ENCODE results near the gene BCAS3.

Gene BCAS3

GRCh38 chr17:61323003-61323908, 645.6 kb downstream of the BCAS3 start:
- no peaks in the 10 kb centered on the region for H3K27me3 ChIP-seq (ENCODE audit: control insufficient read depth in 1 of 2, insufficient read depth in 2 of 2, low read length in 2 of 2)
- H3K4me3 ChIP-seq (ENCODE audit: low read length in 2 of 2), result no peak overlapping the region
- H3K27ac ChIP-seq (ENCODE audit: low read length), result no peak overlapping the region
- no peaks in the 10 kb centered on the region for H3K9me3 ChIP-seq (ENCODE audit: control insufficient read depth in 2 of 2, low read length in 2 of 2)
- no peak overlapping the region for H3K9ac ChIP-seq (ENCODE audit: low read length in 2 of 2)
- H3K4me1 ChIP-seq (ENCODE audit: control insufficient read depth, insufficient read depth, low read length), result peaks cover 14% of the 10 kb centered on the region
- H3K36me3 ChIP-seq (ENCODE audit: control insufficient read depth in 2 of 2, insufficient read depth in 2 of 2, low read length in 2 of 2), result no peaks in the 10 kb centered on the region

DNA sequence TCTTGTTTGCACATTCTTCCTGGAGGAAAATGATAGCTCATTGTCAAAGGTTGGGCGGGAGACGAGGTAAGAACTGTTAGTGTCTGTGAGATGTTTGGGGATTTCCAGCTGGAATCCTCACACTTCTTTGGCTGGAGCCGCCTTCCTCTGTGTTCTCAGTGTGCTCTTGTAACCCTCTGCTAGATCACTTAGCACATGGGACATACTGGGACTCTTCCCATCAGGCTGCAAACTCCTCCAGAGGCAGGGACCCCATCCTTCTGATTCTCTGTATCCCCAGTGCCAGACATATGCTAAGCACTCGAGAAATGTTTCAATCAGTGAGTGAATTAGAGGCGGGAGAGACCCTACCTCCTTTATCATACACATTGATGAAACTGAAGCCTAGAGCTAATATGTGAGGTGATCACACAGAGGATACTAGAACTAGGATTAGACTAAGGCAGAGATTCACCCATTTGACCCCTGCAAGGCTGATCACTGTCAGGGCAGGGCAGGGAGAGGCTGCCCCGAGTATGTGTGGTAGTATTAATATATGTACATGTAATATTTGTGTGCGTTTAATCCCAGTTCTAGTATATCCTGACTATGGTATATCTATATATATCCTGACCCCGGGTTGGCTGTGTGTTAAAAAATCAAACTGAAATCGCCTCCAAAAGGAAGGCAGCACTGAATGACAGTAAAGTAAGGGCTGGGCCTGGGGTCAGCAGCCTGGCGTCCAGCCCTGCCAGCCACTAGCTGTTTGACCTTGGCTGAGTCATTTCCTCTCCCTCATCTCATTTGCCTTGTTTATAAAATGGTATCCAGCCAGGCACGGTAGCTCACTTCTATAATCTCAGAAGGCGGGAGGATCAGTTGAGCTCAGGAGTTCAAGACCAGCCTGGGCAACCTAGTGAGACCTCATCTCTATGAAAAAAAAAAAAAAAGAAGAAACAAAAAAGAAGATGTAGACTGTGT, 646.5 kb downstream of the BCAS3 start:
- H3K9ac ChIP-seq (ENCODE audit: low read length in 2 of 2), result no peak overlapping the region
- H3K36me3 ChIP-seq (ENCODE audit: control insufficient read depth in 2 of 2, insufficient read depth in 2 of 2, low read length in 2 of 2), result no peaks in the 10 kb centered on the region
- no peak overlapping the region for H3K4me3 ChIP-seq (ENCODE audit: low read length in 2 of 2)
- peaks cover 14% of the 10 kb centered on the region for H3K4me1 ChIP-seq (ENCODE audit: control insufficient read depth, insufficient read depth, low read length)
- no peaks in the 10 kb centered on the region for H3K9me3 ChIP-seq (ENCODE audit: control insufficient read depth in 2 of 2, low read length in 2 of 2)
- no peaks in the 10 kb centered on the region for H3K27me3 ChIP-seq (ENCODE audit: control insufficient read depth in 1 of 2, insufficient read depth in 2 of 2, low read length in 2 of 2)
- no peak overlapping the region for H3K27ac ChIP-seq (ENCODE audit: low read length)

DNA sequence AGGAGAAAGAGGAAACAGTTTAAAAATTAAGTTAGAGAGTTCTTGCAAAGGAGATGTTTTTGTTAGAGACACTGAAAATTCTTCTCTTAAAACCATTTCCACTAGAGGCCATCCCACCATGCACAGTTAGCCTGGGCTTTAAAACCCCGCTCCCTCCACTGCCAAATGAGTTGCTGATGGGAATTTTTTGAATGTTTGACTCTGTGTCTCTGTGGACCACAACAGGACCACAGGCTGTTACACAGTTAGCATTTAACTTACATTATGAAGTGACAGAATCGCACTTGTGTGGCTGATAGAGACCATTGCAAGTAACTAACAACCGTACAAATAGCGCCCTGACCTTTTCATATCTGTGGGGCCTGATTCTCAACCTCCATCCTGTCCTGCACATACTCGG, 647.3 kb downstream of the BCAS3 start:
- no peak overlapping the region for H3K27ac ChIP-seq (ENCODE audit: low read length)
- no peaks in the 10 kb centered on the region for H3K27me3 ChIP-seq (ENCODE audit: control insufficient read depth in 1 of 2, insufficient read depth in 2 of 2, low read length in 2 of 2)
- peaks cover 14% of the 10 kb centered on the region for H3K4me1 ChIP-seq (ENCODE audit: control insufficient read depth, insufficient read depth, low read length)
- H3K9ac ChIP-seq (ENCODE audit: low read length in 2 of 2), result no peak overlapping the region
- no peaks in the 10 kb centered on the region for H3K36me3 ChIP-seq (ENCODE audit: control insufficient read depth in 2 of 2, insufficient read depth in 2 of 2, low read length in 2 of 2)
- no peaks in the 10 kb centered on the region for H3K9me3 ChIP-seq (ENCODE audit: control insufficient read depth in 2 of 2, low read length in 2 of 2)
- no peak overlapping the region for H3K4me3 ChIP-seq (ENCODE audit: low read length in 2 of 2)

GRCh38 chr17:61325382-61326073, 647.9 kb downstream of the BCAS3 start:
- Histone ChIP-seq H3K27ac (ENCODE audit: low read length) (no peak overlapping the region), H3K4me3 (ENCODE audit: low read length in 2 of 2) (no peak overlapping the region), H3K27me3 (ENCODE audit: control insufficient read depth in 1 of 2, insufficient read depth in 2 of 2, low read length in 2 of 2) (no peaks in the 10 kb centered on the region), H3K36me3 (ENCODE audit: control insufficient read depth in 2 of 2, insufficient read depth in 2 of 2, low read length in 2 of 2) (no peaks in the 10 kb centered on the region), H3K9me3 (ENCODE audit: control insufficient read depth in 2 of 2, low read length in 2 of 2) (no peaks in the 10 kb centered on the region), H3K4me1 (ENCODE audit: control insufficient read depth, insufficient read depth, low read length) (peaks cover 14% of the 10 kb centered on the region), H3K9ac (ENCODE audit: low read length in 2 of 2) (no peak overlapping the region)

GRCh38 chr17:61326330-61326729, 648.7 kb downstream of the BCAS3 start:
- Histone ChIP-seq H3K9me3 (ENCODE audit: control insufficient read depth in 2 of 2, low read length in 2 of 2) (no peaks in the 10 kb centered on the region), H3K4me3 (ENCODE audit: low read length in 2 of 2) (no peak overlapping the region), H3K4me1 (ENCODE audit: control insufficient read depth, insufficient read depth, low read length) (peaks cover 14% of the 10 kb centered on the region), H3K36me3 (ENCODE audit: control insufficient read depth in 2 of 2, insufficient read depth in 2 of 2, low read length in 2 of 2) (no peaks in the 10 kb centered on the region), H3K27me3 (ENCODE audit: control insufficient read depth in 1 of 2, insufficient read depth in 2 of 2, low read length in 2 of 2) (no peaks in the 10 kb centered on the region), H3K9ac (ENCODE audit: low read length in 2 of 2) (no peak overlapping the region), H3K27ac (ENCODE audit: low read length) (no peak overlapping the region)

DNA sequence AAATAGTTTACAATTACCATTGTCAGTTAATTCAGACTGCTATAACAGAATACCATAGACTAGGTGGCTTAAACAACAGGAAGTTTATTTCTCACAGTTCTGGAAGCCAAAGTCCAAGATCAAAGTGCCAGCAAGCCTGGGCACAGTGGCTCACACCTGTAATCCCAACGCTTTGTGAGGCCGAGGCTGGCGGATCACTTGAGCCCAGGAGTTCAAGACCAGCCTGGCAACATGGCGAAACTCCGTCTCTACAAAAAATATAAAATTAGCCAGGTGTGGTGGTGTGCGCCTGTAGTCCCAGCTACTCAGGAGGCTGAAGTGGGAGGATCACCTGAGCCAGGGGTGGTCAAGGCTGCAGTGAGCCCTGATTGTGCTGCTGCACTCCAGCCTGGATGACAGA, 650.7 kb downstream of the BCAS3 start:
- Histone ChIP-seq H3K9me3 (ENCODE audit: control insufficient read depth in 2 of 2, low read length in 2 of 2) (no peaks in the 10 kb centered on the region), H3K27me3 (ENCODE audit: control insufficient read depth in 1 of 2, insufficient read depth in 2 of 2, low read length in 2 of 2) (no peaks in the 10 kb centered on the region), H3K9ac (ENCODE audit: low read length in 2 of 2) (no peak overlapping the region), H3K36me3 (ENCODE audit: control insufficient read depth in 2 of 2, insufficient read depth in 2 of 2, low read length in 2 of 2) (no peaks in the 10 kb centered on the region), H3K4me1 (ENCODE audit: control insufficient read depth, insufficient read depth, low read length) (peaks cover 11% of the 10 kb centered on the region), H3K4me3 (ENCODE audit: low read length in 2 of 2) (no peak overlapping the region), H3K27ac (ENCODE audit: low read length) (no peak overlapping the region)

DNA sequence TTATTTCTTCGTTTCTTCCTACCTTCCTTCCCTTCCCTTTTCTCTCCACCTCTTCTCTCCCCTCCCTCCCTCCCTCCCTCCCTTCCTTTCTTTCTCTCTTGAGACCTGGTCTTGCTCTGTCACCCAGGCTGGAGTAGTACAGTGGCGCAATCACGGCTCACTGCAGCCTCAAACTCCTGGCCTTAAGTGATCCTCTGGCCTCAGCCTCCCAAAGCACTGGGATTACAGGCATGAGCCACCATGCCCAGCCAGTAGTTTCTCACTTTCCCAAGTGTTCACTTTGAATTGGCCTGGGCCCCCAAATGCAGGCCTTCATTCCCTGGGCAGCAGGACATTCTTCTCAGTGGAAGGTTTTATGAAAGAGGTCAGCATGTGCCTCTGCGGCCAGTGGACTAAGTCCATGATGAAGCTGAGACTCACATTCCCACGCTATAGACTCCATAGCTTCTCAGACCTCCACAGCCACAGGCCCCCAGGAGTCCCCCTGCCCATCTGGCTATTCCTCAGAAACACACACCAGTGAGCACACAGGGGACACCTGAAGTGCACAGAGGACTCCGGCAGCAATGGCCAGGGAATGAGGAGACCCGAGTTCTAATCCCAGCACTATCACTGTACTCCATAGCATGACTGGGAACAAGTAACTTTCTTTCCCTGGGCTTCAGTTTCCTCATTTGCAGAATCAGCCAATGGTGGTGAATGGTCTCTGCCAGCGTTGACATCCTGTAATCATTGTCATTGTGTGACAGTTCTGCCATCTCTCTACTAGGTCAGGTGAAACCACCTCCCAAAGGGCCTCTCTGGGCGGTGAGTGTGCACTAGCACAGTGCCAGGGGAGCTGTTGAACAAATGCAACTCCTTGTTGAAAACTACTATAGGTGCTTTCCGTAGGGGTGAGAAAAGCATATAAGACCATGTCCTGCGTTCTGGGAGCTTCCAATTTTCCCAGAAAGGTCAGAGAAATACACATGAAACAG, 652.8 kb downstream of the BCAS3 start:
- no peaks in the 10 kb centered on the region for H3K36me3 ChIP-seq (ENCODE audit: control insufficient read depth in 2 of 2, insufficient read depth in 2 of 2, low read length in 2 of 2)
- no peak overlapping the region for H3K4me3 ChIP-seq (ENCODE audit: low read length in 2 of 2)
- H3K4me1 ChIP-seq (ENCODE audit: control insufficient read depth, insufficient read depth, low read length), result peaks cover under 1% of the 10 kb centered on the region
- no peak overlapping the region for H3K27ac ChIP-seq (ENCODE audit: low read length)
- no peak overlapping the region for H3K9ac ChIP-seq (ENCODE audit: low read length in 2 of 2)
- H3K9me3 ChIP-seq (ENCODE audit: control insufficient read depth in 2 of 2, low read length in 2 of 2), result no peaks in the 10 kb centered on the region
- no peaks in the 10 kb centered on the region for H3K27me3 ChIP-seq (ENCODE audit: control insufficient read depth in 1 of 2, insufficient read depth in 2 of 2, low read length in 2 of 2)

DNA sequence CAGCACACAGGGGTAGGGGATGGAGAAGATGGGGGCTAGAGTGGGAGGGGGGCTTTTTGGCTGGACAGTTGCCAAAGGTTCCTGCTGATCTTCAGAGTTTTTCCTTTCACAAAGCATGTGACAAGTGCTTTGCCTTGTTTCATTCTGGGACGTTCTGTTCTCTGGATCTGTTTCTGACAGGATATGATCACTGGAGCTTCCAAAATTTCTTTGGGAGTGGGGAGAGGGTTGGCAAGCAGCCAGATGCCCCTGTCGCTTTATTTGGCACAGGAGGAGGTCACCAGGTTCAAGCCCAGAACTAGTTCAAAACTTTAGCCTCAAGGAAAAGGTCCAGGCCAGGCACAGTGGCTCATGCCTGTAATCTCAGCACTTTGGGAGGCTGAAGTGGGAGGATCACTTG, 653.5 kb downstream of the BCAS3 start:
- H3K9me3 ChIP-seq (ENCODE audit: control insufficient read depth in 2 of 2, low read length in 2 of 2), result no peaks in the 10 kb centered on the region
- no peaks in the 10 kb centered on the region for H3K36me3 ChIP-seq (ENCODE audit: control insufficient read depth in 2 of 2, insufficient read depth in 2 of 2, low read length in 2 of 2)
- H3K9ac ChIP-seq (ENCODE audit: low read length in 2 of 2), result no peak overlapping the region
- H3K27ac ChIP-seq (ENCODE audit: low read length), result no peak overlapping the region
- peaks cover 7% of the 10 kb centered on the region for H3K4me1 ChIP-seq (ENCODE audit: control insufficient read depth, insufficient read depth, low read length)
- no peak overlapping the region for H3K4me3 ChIP-seq (ENCODE audit: low read length in 2 of 2)
- no peaks in the 10 kb centered on the region for H3K27me3 ChIP-seq (ENCODE audit: control insufficient read depth in 1 of 2, insufficient read depth in 2 of 2, low read length in 2 of 2)

DNA sequence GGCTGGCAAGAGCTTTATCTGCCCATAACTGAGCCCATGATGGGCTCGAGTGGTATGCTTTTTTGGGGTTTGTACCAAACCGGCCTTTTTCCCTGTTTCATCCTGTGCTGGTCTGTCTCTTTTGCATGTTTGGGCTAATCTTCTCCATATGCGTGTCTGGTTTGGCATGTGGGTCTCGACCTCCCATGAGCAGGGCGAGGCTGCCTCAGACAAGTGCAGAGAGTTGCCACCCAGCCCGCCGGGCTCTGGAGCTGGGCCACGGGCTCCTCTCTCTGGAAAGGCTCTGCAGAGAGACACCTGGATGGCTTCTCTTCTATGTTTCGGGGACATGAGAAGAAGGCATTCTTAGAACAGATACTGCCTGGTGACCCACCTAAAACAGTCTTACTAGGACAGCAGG, 654.2 kb downstream of the BCAS3 start:
- Histone ChIP-seq H3K9me3 (ENCODE audit: control insufficient read depth in 2 of 2, low read length in 2 of 2) (no peaks in the 10 kb centered on the region), H3K9ac (ENCODE audit: low read length in 2 of 2) (no peak overlapping the region), H3K27me3 (ENCODE audit: control insufficient read depth in 1 of 2, insufficient read depth in 2 of 2, low read length in 2 of 2) (no peaks in the 10 kb centered on the region), H3K4me3 (ENCODE audit: low read length in 2 of 2) (no peak overlapping the region), H3K4me1 (ENCODE audit: control insufficient read depth, insufficient read depth, low read length) (peaks cover 9% of the 10 kb centered on the region), H3K36me3 (ENCODE audit: control insufficient read depth in 2 of 2, insufficient read depth in 2 of 2, low read length in 2 of 2) (no peaks in the 10 kb centered on the region), H3K27ac (ENCODE audit: low read length) (no peak overlapping the region)
